Measurements from ENCODE around the gene S100A2.

S100A2 gene

DNA sequence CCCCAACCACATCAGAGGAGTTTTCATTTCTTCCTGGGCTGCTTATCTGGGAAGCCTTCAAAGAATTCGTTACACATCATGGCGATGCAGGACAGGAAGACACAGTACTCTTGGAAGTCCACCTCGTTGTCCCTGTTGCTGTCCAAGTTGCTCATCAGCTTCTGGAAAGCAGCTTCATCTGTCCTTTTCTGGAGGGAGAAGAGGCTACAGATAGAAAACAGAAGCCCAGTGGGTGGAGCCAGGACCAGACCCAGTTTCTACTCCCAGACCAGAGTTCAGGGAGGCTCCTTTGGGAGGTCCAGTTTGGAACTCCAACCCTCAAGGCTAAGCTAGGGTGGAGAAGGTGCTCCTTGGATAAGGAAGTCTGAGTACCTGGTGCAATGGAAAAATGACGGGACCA lies 21.9 kb downstream of the S100A2 start:
- DNase-seq, result no peak

DNA sequence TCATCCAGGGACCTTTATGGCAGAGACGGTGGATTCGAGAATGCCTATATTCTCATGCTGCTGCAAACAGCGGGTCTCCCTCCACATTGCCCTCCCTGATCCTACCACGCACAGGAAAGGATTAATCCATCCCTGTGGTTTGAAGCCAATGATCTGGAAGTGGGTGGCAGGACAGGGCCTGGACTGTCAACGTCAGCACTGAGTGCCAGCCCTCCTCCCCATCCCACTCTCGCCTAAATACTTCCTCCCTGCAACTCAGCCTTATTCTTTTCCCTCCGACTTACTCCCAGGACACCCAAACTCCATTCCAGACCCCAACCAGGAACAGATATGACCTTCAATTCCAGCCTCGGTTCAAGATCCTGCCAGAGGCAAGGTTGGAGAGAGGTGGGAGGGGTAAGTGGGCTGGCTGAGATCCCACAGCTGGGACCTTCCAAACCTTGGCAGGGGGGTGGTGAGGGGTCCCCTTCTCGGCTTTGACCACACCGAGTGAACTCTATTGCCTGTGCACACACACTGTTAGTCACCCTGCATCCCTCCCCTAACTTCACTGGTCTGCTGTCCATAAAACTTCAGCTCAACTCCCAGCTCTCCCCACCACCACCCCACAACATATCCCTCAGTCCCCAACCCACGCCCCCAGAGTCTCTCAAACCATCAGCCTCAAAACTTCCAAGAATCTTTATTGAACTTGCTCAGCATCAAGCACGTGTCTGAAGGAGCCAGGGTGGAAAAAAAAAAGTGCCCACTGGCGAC lies 22.5 kb downstream of the S100A2 start:
- DNase-seq, result no peak

DNA sequence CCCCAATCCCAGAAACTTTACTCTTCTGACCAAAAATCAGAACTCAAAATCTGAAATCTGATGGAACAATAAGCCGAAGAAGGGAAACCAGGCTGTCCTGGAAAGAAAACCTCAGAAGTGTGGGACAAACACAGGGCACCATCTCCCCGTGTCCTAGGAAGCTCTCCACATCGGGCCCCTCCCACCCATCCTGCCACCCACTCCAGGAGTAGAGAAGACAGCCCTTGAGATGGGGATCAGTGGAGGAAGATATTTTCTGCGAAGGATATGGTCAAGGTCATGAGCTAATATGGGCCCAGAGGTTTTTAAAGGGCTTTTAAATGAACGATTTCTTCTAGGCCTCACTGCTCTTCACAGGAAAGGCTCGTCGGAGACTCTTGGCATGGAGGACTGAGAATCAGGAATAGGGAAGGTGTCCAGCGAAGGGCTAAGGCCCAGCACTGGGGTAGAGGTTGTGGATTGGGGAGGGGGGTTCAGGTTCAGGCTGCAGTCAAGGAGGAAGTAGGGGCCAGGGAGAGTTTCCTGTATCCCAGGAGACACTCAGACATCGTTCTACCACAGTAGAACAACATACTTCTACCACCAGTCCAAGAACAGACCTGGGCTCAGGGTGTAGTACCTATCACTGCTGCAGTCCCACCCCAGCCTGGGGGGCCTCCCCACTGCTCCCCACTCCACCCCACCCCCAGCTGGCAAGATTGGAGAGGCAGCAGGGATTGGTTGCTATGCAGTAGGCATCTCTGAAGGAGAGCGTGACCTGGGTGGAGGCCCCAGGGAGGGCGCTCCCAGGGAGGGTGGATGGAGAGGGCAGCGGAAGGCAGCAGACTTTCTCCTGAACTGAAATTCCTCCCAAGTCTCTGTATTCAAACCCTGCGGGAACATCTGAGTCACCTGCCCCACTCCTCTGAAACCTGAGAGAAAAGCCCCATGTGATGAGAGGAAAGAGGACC lies 23.7 kb downstream of the S100A2 start:
- no peak for DNase-seq

DNA sequence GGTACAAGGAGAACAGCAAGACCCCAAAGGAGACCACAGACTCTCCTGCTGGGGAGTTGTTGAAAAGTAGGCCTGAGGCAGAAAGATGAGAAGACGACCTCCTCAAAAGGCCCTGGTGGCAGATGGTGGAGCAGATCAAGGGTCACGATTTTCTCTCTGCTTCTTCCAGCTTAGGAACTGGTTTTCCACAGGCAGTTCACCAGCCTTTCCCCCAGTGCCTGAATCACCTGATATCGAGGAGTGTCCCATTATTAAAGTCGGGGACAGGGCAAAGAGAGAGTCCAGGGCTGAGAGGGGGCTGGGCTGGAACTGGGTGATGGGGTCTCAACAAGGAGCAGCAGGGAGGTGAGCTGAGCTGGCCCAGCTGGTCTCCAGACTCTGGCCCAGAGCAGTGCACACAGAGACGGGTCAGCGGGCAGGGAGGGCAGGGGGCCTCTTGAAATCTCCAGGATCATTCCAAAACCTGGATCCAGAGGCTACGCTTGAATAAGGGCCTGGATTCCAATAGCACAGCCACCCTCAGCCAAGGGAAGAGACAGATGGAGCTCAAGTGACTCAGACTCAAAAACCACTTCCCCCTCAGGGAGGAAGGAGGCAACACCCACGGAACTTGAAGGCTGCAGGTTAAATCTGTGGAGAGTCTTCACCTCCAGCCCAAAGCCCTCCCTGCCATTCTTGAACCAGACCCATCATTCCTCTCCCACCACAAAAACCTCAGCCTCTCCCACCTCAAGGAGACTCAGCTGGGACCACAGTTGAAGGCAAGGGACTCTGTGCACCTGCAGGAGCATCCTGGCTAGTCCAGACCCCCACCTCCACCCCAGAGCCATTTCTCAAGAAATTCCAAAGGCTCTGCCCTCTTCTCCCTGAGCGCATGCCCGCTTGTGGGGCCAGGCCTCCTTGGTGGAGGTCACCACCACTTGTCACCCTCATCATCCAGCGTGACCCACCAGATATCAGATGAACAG lies 25.0 kb downstream of the S100A2 start, which contains the start of gene S100A5:
S100A5 (minus strand) TSS at position 541 of the 968 bp plus-strand sequence. CDS start 743 bp downstream, outside the sequence.
- peak; percentile 29 for DNase-seq

DNA sequence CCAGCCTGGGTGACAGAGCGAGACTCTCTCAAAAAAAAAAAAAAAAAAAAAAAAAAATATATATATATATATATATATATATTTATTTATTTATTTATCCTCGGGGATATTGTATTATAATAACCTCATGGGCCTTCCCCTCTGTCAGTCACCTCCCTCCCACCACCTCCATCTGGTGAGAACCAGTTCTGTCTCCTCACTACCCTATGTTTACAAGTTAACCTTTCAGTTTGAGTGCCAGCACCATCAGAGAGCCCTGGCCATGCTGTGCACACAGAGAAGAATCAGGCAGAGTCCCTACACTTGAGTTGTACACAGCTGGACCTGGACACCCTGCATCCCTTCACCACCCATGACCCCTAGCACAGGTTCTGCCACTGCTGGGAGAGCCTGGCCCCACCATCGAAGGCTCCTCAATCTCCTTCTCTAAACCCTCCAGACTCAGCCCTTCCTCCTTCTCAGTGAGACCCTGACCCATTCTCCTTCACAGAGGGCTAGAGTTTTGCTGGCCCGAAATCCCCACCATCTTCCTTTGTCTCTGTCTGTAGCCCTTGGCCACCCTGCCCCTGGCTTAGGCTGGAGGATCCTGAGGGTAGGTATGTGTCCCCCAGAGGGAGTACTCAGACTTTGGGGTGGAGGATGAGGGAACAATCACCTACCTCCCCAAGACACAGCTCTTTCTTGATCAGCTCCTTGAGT lies 26.1 kb downstream of the S100A2 start:
- DNase-seq, result no peak

DNA sequence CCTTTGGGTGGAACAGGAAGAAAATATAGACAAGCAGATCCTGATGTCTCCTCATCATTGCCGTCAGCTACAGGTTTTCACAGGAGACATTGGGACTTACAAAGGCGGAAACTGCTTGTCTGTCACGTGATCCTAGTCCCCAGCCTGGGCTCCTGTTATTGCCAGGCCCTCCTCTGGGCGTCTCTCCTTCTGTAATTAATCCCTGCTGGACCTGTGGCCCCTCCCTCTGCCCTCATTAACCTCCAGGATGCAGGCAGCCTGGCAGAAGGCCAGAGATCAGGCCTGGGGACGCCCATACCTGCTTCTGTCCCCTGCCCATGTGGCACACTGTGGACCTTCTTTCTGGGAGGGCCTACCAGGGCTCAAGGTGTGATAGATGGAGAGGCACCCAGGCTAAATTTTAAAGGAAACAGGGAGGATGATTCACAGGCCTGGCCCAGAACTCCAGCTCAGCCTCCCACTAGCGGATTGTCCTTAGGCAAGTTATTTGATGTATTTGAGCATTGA lies 27.3 kb downstream of the S100A2 start:
- no peak for DNase-seq

DNA sequence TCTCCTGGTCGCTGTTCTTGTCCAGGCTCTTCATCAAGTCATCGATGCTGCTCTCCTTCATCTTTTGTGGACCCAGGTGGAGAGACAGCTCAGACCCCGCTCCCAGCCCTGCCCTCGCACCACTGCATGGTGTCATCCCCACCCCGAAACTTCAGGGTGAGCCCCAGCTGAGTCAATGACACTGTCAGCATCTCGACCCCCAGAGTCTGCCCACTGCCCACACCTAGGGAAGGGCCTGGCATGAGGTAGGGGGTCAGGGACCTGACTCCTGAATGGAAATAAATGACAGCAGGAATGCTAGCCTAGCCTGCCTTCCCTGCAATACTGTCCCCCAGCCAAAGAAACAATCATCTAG lies 28.3 kb downstream of the S100A2 start:
- DNase-seq, result no peak

DNA sequence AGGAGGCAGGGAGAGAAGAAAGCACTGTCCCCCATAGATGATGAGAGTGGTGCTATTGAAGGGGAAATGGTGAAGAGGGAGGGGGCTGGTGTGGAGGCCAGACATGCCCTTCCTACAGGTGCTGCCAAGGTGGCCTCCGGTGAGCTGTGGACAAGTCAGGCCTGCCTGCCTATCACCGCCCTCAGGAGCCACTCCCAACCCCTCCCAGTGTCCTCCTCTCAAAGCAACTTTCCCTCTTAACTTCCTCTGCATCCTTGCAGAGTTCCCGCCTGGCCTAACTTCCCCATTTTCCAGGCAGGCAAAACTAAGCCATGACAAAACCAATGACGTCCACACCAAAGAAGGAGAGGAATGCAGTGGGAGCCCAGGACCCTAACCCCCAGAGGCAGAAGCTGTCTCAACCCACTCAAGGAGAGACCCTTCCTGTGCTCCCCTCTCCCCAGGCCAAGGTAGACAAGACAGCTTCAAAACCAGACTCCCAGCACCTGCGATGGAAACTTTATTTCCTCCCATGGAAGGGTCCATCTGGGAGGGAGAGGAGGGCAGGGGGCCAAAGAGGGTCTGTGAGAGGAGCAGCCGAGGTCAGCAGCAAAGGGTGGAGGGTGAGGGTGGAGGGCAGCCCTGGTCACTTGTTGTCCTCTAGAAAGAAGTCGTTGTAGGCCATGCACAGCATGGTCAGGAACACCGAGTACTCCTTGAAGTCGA lies 28.8 kb downstream of the S100A2 start:
- no peak for DNase-seq

DNA sequence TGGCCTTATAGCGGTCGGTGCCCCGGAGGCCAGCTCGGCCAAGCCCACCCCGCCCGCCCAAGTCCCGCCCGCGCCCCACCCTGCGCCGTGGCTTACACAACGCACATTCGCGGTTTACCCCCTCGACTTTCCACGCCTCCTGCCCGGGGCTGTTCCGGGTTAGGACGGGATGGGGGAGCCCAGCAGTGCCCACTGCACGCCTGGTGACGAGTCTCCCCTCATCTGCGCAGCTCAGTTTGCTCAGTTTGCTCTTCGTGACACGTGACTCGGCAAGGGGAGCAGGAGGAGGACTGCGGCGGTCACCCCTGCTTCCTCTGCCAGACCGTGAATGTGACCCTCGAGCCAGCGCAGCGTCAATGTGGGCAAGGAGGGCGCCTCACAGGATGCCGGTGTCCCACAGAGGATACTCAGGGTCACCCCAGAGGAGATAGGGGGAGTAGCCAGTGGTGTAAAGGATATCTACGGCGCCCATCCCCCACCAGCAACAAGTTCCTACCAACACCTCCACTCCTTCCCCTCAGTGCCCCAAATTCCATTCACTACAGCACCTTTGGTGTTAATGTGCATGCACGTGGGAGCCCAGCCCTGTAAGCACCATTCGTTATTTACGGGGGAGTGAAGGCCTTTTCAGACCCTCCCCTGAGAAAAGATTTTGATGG lies 29.5 kb downstream of the S100A2 start:
- peak; percentile 89 for DNase-seq

DNA sequence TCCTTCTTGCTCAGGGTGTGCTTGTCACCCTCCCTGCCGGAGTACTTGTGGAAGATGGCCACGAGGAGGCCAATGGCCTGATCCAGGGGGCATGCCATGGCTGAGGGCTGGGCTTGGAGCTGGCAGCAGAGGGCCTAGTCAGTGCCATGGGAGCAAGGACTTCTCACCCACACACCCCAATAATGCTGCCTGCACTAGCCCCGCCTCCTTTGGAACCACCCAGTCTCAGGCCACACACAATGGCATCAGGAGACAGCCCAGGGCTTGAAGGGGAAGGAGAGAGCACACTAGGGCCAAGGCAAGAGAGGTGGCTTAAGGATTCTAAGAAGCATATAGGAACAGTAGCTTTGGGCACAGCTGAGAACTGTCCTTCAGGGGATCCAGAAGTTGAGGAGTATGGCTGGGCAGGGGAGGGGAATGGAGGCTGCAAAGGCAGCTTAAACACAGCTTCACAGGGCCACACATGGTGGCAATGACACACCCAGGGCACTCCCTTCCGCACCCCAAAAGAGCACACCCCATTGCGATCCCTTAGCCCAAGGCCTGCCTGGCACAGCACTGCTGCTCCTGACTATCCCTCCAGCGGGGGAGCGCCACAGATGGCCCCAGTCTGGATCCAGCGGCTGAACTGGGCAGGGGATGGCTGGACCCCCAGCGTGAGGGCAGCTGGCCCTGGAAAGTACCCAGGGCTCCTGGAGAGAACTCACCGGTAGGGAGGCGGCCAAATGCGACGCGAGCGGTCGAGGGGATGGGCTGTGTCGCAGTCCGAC lies 30.2 kb downstream of the S100A2 start, which contains the start of gene S100A6:
S100A6 (minus strand) TSS at position 750 of the 770 bp plus-strand sequence; CDS start at position 98, 652 bp downstream.
- DNase-seq, result peak; percentile 59

DNA sequence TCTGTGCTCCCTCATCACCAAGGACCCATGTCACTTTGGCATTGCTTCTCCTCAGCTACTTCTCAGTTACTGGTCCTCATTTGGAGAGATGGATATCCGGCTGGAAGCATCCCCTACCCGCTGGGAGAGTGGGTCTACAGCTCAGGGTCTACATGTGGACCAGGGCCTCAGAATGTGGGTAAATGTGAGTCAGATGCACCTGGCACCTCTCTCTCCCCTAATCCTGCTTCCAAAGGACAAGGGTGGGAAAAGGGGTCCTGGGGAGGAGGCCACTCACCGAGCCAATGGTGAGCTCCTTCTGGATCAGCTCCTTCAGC lies 30.8 kb downstream of the S100A2 start:
- DNase-seq, result no peak

DNA sequence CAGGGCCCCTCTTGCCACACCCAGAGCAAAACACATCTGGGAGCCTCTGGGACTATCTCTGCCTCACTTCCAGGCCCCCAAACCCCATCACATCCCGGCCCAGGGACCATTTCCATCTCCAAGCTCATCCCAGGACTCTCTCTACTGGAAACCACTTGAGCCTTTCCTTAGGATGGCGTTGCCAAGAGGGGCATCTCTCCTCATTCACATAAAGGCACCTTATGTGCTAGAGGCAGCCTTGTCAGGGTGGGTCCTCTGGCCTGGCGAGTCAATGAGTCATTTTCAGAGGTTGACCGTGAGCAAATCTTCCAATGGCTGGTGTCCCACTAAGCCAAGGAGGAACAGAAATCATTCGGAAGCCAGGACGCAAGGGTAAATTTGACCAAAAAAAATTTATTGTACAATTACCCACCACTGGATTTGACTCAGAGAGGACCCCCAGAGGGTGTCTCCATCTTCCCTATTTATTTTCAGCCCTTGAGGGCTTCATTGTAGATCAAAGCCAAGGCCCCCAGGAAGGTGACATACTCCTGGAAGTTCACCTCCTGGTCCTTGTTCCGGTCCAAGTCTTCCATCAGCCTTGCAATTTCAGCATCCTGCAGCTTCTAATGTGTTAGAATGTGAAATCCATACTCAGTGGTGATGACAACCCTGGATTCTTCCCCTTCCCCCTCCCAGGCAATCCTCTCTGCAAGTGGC lies 31.3 kb downstream of the S100A2 start:
- DNase-seq, result no peak

DNA sequence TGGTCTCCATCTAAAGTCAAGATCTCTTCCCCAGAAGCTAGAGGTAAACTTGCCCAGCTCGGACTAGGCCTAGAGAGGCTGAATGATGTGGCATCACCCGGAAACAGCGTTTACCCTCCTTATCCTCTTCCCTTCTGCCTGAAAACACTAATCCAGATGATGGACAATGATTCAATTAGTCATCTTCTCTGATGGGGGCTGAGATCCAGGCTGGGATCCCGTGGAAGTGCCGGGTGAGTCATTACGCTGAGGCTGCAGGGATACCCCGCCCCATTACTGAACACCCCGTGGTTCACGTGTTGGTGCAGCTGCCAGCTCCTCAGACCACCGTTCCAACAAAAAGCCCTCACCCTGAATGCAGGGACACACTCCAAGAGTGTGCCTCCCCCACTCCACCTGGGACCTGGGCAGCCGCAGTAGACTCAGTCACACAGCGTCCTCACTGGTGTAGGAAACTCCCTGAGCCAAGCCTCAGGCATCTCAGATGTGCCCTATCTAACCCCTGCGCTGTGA lies 31.9 kb downstream of the S100A2 start:
- DNase-seq, result peak; percentile 56

DNA sequence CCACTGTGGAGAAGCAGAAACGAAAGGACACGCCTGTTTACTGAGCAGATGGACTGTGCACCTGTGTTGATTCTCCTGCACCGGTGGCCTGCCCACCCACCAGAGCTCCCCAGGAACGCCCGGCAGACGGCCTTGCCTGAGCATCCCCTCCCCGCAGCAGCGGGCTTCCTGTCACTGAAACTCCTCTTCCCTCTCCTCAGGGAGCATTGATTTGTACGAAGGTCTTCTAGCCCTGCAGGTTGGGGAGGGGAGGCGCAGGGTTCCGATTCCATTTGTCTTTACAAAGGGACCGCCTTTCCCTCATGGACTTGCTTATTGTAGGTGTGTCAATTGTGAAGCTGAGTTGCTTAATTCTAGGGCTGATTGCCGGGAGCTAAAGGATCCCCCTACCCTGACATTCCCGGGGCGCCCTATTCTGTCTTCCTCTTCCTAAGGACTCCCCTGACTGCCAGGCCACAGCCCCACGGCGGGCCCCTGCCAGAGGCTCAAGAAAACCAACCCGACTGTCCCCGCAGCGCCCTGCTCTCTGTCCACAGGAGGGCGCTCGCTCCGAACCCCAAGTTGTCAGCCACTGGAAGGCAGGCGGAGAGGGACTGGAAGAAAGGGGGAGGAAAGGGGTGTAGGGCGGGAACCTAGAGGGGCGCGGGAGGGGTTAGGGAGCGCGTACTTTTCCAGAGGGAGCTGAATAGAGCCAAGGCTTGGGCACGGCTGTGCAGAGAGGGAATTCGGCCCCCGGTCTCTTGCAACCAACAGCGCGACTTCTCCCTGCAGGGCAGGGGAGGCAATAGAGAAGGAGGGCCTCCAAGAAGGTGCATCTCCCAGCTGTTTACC lies 32.7 kb downstream of the S100A2 start:
- DNase-seq, result peak; percentile 93

DNA sequence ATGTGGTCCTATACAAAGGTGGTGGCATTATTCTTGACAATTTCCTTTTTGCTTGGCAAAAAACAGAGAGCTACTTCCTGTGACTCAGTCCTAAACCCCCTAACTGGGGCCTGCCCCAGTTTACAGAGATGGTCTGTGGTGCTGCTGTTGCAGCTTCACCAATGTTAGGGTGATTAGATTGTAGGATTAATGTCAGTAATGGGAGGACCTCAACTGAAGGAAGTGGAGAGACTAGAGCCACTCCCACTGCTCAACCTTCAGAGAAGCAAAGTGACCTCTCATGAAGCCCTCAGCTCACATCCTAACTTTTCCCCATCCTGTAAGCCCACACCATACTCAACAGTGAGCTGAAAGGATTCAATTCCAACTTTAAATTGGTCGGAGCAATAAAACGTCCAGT lies 33.5 kb downstream of the S100A2 start:
- DNase-seq, result no peak

DNA sequence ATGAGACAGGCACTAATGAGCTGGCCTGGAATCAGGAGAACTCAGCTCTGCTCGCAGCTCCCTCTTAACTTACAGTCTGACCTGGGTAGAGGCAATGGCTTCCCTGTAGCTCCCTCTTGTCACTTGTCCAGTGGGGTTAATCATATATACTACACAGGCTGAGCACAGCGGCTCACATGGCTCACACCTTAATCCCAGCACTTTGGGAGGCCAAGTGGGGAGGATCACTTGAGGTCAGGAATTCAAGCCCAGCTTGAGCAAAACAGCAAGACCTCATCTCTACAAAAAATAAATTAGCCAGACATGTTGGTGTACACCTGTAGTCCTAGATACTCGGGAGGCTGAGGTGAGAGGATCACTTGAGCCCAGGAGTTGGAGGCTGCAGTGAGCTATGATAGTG lies 34.0 kb downstream of the S100A2 start:
- DNase-seq, result no peak

DNA sequence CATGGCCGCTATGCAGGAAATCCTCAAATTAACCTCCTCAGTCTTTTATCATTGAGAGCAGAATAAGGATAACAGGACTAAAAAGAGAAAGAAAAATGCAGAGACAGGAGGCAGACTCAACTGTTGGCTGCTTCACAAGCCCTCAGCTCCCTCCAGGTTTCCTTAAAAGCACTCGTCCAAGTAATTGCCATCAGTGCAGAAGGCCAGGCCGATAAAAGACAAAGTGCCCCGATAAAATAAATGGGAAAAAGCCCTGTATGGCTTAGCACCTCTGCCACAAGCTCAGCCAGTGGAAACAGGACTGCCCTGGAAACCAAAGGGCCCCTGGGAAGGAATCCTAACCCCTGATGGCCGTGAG lies 38.0 kb downstream of the S100A2 start:
- DNase-seq, result no peak

DNA sequence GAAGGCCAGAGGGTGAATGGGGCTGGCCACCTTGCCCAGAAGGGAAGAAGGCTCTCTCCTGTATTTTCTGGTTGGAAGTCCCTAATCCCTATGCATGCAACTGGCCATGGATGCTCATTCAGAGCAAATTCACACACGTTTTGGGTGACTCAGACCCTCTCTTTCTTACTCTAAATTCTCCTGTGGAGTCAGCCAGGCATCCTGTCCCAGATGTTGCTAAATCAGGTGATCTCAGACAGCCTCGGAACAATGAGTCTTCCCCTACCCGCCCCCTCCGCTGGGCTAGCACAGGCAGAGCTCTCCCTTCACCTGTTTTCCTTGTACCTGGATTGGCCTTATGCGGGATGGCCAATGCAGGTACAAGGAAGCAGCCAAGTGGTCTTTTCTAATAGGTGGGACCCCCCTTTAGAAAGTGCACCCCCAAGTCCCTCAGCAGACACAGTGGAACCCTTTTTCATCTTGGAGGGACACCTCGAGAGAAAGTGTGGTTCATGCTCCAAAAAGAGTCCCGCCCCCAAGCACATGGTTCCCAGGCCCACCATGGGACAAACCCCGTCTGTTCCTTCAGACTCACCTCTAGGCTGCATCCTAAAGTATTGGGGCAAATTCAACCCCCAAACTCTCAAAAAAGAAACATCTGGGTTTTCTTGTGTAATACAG lies 38.5 kb downstream of the S100A2 start:
- no peak for DNase-seq

Measured in femur (tissue), 1 donor.